ENCODE data around the gene HMCN1.
"Not testable (repeated sequence)": the region's sequence is repeated elsewhere in the genome, so short reads cannot be mapped to it uniquely, and the experiment has no call there.

Gene HMCN1

DNA sequence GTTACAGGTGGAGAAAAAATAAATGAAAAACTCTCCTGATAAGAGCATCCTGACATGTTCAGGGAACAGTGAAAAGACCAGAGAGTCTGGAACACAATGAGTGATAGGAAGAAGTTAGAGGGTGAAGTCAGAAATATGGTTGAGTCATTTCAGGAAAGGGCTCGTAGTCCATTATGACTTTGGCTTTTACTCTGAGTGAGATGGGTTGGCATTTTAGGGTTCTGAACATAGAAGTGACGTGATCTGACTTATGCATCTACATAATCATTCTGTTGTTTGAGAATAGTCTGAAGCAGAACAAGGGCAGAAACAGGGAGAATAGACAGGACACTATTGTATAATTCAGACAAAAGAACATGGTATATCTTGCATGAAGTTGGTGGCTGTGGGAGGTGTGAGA is 5.8 kb downstream of the HMCN1 start:
- no peak for DNase-seq (ENCODE audit: low read depth in 1 of 2, low spot score in 1 of 2)

DNA sequence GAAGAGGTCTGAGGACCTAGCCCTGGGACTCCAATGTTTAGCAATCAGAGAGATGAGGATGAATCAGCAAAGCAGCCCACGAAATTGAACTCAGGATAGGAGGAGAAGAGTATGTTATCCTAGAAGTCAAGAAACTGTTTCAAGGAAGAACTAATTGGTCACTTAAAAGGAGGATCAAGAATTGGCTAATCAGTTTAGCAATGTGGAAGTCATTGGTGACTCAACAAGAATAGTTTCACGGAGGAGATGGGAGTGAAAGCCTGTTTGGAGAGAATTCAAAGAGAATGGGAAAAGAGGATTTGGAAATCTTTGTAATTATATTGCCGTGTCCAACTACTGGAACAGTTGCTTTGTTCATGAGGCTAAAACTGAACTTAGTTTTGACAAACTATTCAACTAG is 7.4 kb downstream of the HMCN1 start:
- DNase-seq (ENCODE audit: low read depth in 1 of 2, low spot score in 1 of 2): no peak

DNA sequence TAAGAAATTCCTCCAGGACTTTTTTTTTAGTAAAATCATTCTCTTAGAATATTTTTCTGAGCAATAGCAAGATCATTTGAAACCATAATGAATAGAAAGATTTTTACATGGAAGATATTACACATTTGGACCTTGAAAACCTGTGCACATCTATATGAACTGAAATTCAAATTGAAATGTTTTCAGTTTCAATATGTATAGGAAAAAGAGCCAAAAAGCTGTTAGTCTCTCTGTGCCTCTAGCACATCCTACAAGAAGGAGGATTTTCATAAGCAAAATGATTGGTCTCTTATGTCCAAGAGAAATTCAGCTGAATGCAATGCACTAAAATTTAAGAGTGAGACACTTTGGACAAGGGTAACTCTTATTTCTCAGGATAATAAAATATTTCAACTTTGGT is 8.2 kb downstream of the HMCN1 start:
- no peak for DNase-seq (ENCODE audit: low read depth in 1 of 2, low spot score in 1 of 2)

DNA sequence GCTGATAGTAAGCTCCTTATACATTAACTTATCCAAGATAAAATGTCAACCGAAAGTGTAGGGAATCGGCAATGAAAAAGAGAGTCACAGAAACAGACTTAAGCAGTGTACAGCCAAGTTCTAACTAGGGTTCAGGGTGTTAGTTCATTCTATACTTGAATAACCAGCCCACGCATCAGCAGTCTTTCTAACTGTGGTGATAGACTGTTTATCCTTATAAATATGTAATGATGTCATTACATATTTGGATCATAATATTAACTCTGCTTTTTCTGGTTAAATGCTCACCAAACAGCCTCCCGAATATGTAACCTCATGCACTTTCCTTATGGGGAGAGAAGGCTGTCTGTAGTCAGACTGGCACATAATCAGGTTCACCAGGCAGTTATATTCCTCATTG is 11.0 kb downstream of the HMCN1 start:
- DNase-seq (ENCODE audit: low read depth in 1 of 2, low spot score in 1 of 2): no peak

DNA sequence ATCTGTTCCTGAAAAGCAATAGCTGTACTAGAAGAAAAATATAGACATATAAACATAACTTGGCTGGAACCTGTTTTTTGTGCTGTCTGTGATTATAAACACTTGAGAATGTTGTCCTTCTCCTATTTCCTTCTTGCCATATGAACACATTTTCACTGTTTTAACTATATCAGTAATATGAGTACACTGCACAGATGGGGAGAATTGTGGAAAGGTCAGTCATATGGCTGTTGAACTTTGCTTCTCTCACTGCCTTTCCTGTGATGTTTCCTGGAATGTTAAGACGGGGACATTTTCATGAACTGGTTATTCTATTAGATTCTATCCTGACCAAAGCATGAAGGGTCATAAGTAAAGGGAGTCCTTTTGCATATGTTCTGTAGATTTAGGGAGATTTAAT is 24.9 kb downstream of the HMCN1 start:
- no peak for DNase-seq (ENCODE audit: low read depth in 1 of 2, low spot score in 1 of 2)

DNA sequence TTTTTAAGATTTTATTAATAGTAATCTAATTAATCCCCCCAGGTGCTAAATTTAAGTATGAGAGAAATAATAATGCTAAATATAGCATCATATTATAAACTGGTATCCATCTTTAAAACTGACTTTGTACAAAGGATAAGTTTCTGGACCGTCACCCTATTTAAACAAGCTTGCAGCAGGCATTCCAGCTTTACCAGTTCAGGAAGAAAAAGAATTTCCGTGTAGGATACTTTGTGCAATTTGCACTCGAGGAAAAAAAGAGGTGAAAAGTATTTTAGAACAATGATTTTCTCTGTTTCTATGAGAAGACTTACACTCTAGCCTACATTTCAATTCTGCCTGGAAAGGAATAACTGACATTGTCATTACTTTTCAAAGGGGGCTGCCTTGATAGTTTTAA is 27.6 kb downstream of the HMCN1 start:
- no peak for DNase-seq (ENCODE audit: low read depth in 1 of 2, low spot score in 1 of 2)

DNA sequence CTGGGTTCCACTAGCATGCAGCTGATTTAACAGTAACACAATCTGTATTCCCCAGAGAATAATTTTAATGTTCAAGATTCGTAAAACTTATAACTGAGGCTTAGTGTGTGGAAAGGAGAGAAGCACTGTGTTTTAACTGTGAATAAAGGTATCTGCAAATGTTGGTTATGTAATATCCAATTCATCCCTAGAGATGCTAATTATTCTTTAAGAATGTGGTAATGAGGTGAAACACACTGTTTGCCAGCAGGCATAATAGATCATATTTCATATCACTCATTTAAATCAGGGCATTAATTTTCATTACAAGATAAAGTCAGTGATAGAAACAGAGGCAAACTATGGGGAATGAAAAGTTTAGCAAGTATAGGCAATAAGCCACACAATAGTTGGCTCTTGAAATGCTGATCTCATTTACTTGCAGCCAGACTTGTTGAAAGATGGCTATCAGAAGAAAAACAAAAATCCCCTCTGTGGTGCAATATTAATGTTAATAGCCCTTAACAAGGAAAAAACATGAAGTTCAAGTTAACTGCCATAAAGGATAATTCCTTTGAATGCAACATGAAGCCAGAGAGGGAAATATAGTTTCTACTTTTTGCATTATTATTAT is 33.4 kb downstream of the HMCN1 start:
- DNase-seq (ENCODE audit: low read depth in 1 of 2, low spot score in 1 of 2): no peak

DNA sequence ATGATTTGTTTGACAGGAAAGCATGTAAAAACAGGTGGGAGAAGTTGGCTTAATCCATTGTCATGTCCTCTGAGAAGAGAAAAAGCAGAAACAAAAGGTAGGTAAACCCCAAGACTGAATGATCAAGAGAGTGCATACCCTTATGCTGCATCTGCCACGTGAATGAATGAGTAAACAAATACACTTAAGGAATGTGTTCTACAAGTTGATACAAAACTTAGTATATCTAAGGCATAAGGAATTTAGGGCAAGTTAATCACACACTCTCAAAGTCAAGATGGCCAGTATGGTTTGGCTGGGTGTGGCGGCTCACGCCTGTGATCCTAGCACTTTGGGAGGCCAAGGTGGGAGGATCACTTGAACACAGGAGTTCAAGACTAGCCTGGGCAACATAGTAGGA is 34.2 kb downstream of the HMCN1 start:
- DNase-seq (ENCODE audit: low read depth in 1 of 2, low spot score in 1 of 2): no peak

DNA sequence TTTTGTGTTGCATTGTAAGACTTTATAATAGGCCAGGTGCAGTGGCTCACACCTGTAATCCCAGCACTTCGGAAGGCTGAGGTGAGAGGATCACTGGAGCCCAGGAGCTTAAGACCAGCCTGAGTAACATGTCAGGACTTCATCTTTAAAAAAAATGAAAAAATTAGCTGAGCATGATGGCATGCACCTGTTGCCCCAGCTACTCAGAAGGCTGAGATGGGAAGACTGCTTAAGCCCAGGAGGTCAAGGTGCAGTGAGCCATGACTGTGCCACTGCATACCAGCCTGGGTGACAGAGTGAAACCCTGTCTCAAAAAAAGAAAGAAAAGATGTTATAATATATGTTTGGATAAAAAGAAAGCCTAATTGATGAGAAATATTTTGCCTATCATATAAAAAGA is 34.9 kb downstream of the HMCN1 start:
- DNase-seq (ENCODE audit: low read depth in 1 of 2, low spot score in 1 of 2): no peak

DNA sequence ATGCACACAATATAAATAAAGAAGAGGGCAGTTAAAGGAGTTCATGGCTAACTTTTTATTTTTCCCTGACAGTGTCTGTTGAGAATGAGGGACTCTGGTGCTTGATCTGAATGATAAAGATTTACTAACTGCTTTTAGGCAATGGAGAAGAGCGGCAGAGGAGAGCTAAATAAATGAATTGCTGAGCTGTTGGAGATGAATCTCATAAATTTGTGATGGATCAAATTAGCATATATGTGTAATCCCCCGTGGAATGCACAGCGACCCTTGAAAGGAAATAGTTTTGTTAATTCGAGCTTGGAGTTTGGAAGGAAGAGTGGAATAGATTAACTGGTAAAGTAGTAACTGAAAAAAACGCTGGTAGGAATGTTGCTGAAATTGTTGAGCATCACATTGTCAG is 40.2 kb downstream of the HMCN1 start:
- no peak for DNase-seq (ENCODE audit: low read depth in 1 of 2, low spot score in 1 of 2)

DNA sequence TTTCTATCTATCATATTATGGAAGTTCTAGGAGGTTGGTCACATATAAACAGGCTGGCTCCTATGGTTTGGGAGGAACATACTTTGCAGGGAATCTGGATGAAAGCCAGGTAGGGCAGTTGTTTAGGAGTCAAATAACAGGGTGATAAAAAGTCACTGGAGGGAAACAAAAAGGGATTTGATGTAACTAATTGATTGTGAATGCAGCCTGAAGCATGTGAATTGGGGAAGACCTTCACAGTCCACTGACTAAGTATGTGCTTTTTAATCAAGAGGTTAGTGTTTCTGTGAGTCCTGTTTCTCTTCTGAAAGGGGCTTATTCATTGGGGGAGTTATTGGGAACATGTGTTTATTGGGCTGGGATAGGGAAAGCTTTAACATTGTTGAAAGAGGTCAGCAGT is 41.3 kb downstream of the HMCN1 start:
- no peak for DNase-seq (ENCODE audit: low read depth in 1 of 2, low spot score in 1 of 2)

DNA sequence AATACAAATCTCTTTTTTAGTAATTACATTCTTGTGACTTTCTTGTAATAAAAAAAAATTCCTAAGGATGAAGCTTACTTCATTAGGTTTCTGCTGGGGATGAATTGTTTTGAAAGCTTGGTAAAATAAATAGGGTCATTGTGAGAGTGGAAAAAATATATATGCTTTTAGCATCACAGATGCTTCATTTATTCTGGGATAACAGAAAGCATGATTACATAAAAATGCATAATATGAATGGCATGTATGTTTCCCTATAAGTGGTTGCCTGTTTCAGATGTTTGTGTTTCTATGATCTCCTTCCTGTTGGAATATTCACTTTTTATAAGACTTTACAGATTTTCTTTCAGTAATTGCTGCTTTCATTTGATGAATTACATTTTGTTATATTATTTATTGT is 42.3 kb downstream of the HMCN1 start:
- DNase-seq (ENCODE audit: low read depth in 1 of 2, low spot score in 1 of 2): no peak

DNA sequence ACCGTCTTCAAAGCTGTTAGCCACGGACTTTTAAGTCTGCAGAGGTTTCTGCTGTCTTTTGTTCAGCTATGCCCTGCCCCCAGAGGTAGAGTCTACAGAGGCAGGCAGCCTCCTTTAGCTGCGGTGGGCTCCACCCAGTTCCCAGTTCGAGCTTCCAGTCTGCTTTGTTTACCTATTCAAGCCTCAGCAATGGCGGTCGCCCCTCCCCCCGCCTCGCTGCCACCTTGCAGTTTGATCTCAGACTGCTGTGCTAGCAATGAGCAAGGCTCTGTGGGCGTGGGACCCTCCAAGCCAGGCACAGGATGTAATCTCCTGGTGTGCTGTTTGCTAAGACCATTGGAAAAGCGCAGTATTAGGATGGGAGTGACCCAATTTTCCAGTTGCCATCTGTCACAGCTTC is 49.7 kb downstream of the HMCN1 start:
- DNase-seq (ENCODE audit: low read depth in 1 of 2, low spot score in 1 of 2): not testable (repeated sequence)

DNA sequence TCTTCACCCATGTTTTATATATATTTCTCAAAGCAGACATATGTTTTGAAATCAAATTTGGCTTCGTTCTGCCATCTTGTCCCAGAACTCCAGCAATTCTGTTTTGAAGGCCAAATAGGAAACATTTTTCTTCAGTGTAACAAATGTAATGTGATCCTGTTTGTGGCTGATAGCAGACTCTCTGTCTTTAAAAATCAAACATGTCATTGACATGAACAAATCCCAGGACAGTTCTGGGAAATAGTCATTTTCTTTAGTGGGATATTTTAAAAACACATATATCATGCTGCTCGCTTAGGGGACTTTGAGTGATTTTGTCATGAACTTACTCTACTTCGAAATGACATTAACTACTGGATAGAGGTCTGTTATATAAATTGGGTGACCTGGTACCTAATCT is 51.4 kb downstream of the HMCN1 start:
- DNase-seq (ENCODE audit: low read depth in 1 of 2, low spot score in 1 of 2): no peak

DNA sequence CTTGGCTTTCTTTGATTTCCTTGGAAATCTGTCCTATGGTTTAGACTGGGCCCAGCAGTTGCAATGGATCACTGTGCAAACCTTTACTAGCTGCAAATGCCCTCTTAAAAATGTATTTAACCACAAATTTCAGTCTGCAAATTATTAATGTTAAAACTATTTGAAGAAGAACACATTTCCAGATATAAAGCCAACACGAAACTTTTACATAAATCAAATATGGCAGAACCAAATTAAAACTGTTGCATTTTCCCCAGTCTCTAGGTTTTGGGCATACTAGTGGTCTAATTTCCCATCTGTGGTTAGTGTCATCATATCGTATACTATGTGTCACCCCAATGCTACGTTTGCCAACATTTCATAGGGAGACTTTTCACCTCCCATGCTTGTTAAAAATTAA is 52.3 kb downstream of the HMCN1 start:
- no peak for DNase-seq (ENCODE audit: low read depth in 1 of 2, low spot score in 1 of 2)

DNA sequence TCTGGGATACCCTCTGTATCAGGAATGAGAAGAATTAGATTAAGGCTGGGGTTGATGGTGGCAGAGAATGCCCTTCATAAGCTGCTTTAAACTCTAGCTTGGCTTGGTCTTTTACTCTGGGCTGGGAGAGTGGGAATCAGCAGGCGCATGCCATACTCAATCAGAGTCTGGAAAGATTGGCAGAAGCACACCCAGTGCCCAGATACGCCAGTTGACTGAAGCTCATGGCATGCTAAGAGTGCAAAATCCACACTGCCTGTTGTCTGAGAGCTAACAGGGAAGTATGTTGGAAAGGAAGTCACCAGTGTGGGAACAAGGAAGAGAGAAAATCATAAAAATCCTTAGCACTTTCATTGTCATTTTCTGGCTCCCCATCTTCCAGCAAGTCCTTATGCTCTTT is 53.0 kb downstream of the HMCN1 start:
- no peak for DNase-seq (ENCODE audit: low read depth in 1 of 2, low spot score in 1 of 2)

DNA sequence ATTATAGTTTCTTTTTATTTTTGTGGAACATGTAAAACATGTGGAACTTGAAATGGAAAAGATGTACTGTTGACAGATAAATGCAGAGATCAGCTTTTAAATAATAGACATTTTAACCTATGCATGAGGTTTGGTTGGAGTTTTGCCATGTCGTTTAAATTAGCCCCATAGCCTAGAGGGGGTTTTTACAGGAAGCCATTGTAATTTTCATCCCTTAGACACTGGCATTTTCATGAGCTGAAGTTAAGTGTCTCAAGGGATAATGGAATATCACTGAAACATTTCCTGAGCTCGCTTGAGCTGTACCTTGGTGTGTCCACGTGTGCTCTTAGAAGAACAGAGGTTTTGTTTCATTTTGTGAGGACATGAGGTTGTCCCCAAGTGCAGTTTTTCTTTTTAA is 54.2 kb downstream of the HMCN1 start:
- no peak for DNase-seq (ENCODE audit: low read depth in 1 of 2, low spot score in 1 of 2)

DNA sequence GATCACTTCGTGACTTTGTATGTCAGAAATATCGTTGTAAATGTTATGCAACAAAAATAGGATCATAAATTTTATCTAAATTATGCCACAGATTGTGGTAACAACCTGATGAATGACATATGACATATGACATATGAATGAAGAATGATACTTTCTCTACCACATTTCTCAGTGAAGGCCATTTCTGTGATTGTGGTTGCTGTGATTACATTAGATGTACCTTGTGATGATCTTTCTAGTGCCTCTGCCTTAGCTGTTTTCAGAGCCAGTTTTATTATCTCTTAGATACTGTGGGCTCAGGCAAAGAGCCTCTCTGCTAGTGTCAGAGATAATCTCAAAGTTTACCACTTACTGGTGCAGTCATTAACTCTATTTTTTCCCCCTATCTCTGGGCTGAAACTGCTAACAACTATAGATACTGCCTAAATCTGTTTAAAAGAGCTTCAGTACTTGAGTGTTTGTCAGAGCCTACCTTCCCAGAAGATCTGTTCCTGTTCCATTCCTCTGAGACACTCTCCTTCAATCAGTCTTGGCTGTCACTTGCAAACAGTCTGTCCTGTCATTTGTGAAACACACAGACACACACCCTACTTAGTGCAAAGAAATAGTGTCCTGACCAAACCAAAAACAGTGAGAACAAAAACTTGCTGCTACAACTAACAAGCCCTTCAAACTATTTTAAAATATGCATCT is 55.5 kb downstream of the HMCN1 start:
- DNase-seq (ENCODE audit: low read depth in 1 of 2, low spot score in 1 of 2): no peak

DNA sequence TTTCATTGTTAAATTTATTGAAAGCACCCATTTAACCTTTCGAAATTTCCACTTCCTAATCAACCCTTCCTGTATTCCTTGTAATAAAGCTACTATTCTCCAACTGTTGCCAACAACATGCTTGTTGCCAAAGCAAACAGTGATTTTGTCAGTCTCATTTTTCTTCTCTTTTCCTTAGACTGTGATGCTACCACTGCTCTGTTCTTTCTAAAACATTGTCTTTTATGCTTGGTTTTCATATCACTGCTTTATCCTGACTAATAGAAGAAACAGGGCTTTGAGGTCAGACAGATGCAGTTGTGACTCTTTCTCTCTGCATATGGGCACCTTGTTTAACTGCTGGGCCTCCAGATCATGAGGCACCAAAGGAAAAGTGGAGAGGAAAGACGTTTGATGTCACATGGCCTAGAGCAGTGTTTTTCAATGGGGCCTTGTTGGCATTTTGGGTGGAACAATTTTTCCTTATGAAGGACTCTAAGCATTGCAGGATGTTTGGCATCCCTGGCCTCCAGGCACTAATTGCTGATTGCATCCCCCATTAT is 56.1 kb downstream of the HMCN1 start:
- DNase-seq (ENCODE audit: low read depth in 1 of 2, low spot score in 1 of 2): no peak

DNA sequence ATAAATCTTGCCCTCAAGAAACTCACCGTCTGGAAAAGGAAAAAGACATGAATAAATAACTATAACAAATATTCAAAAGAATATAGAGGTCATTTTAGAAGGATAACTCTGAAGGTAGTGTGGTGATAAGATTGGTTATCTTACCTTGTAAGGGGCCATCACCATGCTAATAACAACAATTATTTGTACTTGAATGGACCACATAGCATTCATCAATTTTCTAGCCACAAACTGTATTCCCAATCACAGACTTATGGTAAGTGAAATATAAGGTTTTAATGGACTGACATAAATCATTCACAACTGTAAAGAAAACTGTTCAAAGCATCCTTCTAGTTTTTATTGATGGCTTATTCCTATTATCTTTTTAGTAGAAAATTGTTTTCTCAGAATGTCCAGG is 57.8 kb downstream of the HMCN1 start:
- no peak for DNase-seq (ENCODE audit: low read depth in 1 of 2, low spot score in 1 of 2)

DNA sequence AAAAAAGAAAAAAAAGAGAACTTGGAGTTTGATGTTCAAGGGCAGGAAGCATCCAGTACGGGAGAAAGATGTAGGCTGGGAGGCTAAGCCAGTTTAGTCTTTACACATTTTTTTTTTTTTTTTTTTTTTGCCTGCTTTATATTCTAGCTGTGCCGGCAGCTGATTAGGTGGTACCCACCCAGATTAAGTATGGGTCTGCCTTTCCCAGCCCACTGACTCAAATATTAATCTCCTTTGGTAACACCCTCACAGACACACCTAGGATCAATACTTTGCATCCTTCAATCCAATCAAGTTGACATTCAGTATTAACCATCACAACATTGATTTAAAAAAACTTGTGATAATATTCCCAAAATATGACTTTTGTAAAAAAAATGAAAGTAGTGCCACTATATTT is 60.3 kb downstream of the HMCN1 start:
- not testable (repeated sequence) for DNase-seq (ENCODE audit: low read depth in 1 of 2, low spot score in 1 of 2)

DNA sequence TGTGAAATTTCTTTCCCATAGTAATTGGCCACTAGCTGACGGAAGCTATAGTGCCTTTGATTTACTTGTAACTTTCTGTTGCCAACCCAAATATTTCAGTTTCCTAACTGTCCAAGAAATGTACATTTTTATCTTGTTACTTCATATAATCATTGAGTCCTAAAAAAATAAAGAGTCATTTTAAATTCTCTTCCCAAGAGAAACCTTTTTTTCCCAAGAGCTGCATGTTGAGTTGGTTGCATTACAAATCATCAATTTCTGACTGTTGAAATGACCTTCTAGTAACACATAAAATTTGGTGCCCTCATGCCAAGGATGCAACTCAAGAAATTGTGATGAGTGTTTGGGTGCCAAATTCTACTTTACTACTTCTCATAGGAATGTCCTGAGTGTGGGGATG is 61.0 kb downstream of the HMCN1 start:
- no peak for DNase-seq (ENCODE audit: low read depth in 1 of 2, low spot score in 1 of 2)

DNA sequence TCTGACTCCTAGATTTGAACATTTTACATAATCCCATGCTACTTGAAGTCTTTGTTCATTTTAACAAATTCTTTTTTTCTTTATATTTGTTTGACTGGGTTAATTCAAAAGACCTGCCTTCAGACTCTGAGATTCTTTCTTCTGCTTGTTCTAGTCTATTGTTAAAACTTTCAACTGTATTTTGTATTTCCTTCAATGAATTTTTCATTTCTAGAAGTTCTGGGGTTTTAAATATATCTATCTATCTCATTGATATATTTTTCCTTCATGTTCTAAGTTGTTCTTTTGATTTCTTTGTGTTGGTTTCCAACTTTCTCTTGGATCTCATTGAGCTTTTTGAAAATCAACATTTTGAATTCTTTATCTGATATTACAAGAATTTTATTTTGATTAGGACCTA is 64.3 kb downstream of the HMCN1 start:
- no peak for DNase-seq (ENCODE audit: low read depth in 1 of 2, low spot score in 1 of 2)
